GM21360 (cell line): ENCODE data around the gene DSC3.
A peak's percentile ranks its signal among the peaks of the same experiment; 100 is the strongest.

Experiments used
- ATAC-seq: cut with Tn5 transposase; IDR thresholded peaks from one replicate; pipeline ENCODE4 v1.9.1; 2021; ENCODE audit warnings: mild to moderate bottlenecking, moderate library complexity; ENCODE audit not compliant: unreplicated experiment

Gene DSC3

DNA sequence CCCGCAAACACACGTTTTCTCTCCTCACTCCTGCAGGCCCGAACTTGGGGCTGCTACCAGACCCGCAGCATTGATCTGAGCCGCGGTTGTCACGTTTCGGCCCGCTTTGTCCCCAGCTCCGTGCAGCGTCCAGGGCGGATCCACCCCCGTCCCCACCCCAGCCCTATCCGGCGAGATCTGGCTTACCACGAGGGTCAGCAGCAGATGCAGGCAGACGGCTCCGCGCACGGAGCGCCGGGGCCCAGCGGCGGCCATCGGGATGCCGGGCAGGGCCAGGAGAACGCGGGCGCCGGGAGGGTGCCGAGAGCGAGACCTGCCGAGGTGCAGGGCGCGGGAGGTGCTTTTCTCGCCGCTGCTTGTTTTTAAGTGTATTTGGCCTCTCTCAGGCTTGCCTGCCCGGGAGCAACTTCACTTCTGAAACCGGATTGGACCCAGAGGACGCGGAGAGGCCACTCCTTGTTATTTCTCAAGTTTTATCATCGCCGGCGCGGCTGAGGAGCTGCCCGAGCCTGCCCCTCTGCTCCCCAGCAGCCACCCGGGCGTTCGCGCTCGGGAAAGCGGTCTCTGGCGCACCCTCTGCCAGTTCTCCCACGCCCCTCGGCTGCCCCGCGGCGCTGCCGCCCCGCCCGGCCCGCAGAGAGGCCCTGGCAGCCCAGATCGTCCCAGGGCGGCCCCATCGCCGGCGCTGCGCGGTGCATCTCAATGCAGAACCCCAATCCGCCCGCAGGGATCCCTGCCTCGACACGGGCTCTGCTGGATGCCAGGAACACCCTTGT lies at the start of gene DSC3:
DSC3 (minus strand) TSS at position 337 of the 776 bp plus-strand sequence; CDS start at position 255, 82 bp downstream.
- ATAC-seq, result no peak

DNA sequence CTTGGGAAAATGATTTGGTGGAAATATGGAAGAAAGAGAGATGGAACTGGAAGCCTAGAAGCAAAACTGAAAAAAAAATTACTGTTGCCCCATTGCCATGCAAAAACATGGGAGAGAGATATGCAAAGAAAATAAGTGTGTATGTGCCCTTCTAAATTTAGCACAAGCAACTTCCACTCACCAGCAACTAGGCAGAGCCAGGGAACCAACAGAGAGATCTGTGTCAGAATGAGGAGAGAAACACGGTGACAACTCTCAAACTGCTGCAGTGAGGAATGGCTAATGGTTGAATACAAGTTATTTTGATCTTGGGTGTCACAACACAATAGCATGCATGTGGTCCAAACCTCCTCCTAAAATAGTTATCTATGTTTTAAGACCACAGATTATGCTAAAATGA lies 48.8 kb upstream of the DSC3 start:
- ATAC-seq, result no peak

DNA sequence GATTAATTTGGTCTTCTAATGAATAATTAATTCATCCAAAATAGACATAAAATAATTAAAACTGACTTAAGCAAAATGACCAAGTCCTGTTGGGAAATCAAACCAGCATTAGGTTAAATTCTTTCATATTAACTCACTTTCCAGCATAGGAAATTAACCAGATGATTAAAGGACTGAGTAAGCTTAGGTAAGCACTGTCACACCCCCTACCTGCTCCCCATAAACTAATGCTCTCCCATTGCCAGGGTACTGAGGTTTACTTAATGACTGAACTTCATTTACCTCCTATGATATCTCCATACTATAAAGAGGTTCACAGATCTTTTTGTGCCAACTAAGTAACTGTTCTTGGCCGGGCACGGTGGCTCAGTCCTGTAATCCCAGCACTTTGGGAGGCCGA lies 46.0 kb upstream of the DSC3 start:
- ATAC-seq, result no peak

DNA sequence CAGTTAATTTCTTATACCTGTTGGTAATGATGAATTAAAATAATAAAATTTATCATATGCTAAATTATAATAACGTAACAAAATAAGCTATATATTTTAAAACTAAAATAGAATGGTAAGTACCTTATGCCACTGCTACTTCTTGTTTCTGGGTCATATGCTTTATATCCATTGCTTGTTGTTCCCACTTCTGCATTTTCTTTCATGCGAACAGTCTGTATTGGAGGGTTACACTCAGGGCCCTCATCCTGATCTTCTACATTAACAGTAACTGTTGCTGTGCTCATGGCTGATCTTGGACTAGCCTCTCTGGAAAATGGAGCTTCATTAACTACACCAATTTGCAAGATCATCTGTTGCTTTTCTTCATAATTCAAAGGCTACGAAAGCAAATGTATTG lies 37.4 kb upstream of the DSC3 start:
- ATAC-seq, result no peak

DNA sequence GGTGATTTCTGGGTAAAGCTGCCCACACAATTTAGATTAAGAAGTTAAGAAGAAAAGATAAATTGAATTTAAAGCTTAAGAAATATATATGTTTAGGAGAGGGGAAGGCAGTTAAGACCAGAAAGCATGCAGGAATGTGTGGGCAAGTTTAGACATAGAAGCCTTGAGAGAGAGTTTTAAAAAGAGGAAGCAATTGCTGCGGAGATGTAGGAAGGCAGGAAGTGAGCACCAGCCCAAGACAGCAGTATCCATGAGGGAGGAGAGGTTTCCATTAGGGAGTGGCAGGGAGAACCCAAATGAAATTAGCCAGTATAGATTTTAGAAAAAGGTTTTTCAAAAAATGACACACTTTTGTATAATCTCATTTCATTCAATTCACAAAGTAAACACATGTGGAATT lies 35.3 kb upstream of the DSC3 start:
- ATAC-seq, result no peak

DNA sequence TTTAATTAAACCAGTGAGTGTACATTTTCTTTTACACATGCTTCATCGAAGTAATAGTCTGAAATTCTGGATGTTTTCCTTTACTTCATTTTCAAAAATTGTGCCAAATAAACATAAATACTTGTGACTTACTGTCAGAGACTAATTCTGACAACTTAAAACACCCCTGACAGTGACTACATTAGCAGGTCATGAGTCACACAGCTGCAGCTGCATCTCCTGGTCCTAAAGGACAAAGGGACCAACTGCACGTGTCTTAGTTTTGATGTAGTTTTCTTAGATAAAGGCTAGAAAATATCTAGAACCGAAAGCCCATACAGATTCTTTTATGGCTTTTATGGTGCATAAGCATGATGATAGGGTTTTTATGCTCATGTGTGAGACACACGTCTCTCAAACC lies 29.6 kb upstream of the DSC3 start:
- no peak for ATAC-seq

DNA sequence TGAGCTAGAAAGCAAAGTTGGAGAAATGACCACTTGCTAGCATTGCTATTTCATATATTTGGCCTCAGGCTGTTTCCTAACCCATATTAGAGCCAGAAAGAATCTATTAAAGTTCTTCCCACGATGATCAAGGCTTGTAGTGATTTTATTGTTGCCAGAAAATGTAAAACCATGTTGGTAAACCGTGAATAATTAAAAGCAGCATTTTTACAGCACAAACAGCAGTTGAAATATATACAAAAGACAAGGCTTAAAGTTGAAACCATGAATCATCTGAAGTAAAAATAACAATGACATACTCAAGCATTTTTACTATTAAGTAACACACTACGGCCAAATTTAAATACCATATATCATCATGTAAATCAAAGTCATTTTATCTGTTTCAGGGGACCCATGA lies 27.7 kb upstream of the DSC3 start:
- ATAC-seq, result no peak

DNA sequence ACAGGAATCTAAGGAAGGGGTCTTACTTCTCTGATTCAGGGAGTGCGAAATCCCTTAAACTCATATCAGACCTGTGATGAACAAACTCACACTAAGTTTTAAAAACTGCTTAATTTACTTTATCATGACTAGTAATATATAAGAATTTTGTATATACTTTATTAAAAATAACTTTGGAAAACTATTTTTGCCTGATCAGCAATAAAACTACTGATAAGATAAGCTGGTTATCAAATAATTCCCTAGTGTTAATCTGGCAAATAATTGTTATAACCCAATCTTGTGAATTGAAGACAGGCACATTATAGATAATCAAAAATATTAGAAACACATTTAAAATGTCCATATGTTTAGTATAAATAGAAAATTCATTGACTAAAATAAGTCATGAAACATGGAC lies 23.7 kb upstream of the DSC3 start:
- no peak for ATAC-seq

DNA sequence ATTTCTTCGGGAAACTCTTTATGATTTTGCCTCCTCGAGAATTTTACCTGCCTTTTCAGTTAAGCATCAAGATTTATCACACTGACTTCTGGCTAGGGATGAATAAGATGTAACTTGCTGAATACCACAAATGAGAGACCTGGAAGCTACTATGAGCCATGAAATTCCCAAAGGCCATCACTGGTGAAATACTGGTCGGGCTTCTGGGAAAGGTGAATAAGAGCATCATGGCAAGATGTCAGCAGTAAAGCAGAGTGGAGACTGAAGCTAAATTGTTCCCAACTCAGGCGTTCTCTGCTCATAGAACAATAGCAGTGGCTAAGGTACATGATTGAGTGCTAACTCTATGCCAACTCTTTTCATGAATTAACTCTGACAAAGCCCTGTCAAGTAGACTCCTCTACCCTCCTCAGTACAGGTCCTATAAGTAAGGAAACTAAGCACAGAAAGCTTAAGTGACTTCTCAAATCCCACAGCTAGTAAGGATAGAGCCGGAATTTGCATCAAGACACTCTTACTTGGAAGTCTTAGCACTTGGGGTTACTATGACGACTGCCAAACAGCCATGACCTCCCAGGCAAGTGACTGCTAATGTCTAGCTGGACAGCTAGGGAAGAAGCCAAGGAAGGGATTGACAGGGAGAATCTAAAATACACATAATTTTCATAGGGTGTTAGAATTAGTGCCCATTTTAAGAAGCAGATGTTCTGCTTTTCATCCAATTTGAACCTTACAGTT lies 22.7 kb upstream of the DSC3 start:
- no peak for ATAC-seq

DNA sequence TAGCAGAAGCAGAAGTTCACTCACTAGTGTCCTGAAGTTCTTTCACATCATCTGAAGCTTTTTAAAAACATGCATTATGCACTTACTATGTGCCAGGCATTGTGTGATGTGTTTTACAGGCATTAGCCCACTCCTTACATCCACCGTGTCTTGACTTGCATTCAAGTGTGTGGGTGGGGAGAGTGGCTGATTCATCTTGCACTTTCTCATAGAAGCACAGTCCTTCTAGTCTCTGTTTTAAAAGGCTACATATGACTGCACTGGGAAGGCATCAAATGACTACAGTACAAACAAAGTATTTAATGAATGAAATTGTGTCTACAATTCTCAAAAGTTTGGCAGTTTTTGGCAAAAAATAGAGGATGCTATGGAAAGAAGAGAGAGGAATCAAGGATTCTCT lies 21.6 kb upstream of the DSC3 start:
- ATAC-seq, result peak; percentile 79

DNA sequence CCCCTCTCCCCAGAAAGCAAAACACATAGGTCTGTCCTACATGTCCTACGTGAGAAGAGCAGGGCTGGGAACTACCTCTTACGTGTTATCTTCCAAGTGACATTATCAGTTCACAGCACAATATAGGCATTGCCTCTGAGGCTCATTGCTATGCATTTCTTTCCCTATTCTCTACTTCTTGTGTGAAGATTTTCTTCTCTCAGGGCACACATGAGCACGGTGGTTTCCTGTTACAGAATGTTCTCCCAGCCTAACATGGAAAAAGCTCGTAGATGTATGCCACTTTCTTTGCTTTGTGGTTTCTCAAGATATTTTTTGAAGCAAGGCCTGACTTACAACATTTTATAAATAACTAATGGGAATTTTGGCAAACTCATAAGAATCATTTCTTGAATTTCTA lies 19.4 kb upstream of the DSC3 start:
- ATAC-seq, result peak; percentile 47

DNA sequence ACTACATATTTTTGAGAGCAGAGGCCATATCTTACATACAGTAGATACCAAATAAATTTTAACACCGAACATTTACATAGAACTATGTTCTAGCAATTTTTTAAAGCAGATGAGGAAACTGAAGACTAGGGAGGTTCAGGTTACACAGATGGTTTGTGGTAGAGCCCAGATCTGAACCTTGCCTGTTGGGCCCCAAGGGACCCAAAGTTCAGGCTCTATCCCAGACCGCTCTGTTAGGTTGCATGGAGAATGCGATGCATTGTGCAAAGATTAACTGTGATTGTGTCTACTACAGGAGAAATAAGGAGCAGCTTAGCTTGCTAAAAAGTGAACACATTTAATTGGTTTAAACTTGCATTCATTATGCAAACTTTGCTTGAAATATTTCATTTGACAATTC lies 16.4 kb upstream of the DSC3 start:
- no peak for ATAC-seq

DNA sequence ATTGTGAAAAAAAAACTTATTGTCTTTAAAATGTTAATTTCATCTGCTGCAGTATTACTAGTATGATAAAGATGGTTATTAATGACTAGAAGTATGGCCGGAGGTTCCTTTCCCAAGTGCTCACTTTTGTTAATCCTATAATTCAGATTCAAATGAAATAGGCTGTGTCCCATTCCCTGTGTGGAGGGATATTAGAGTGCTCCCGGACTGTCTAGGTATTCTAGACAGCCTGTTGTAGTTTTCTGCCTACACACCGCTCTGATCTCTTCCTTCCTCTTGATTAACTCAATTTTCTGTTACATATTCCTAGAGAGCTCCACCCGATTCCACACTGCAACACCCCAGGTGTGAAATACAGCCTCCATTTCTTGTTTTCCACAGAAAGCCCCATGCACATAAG lies 15.4 kb upstream of the DSC3 start:
- no peak for ATAC-seq

DNA sequence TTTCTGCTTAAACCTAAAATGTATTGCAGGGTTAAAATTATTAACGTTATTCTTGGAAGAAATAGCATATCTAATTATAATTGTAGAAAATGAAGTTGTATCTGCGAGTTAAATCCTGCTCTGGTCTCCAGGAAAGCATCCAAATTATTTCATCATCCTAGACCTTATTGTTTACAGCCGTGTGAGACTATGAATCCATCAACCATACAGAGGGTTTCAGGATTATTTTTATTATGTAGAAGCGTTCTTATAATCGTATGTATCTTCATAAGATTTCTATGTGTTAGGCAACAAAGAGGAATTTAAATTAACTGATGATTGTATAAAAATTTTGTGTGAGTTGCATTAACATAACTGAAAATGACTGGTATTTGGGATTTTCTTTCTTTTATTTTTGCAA lies 14.5 kb upstream of the DSC3 start:
- ATAC-seq, result no peak

DNA sequence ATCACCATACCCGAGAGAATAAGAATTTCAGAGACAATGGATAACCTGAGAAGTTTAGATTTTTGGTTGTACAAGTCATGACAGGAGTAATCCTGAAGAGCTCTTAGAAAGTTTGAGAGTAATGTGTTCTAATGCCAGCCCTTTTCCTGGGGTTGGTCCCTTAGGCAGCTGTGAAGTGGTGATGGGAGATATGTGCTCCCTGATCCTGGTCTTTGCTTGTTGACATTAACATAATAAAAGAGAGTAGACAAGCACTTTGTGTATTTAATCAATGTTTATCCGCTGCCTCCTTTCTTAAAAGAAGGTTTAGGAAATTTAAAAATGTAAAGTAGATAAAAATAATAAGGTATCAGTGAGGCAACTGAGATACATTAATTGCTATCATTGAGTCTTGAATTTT lies 13.8 kb upstream of the DSC3 start:
- no peak for ATAC-seq

DNA sequence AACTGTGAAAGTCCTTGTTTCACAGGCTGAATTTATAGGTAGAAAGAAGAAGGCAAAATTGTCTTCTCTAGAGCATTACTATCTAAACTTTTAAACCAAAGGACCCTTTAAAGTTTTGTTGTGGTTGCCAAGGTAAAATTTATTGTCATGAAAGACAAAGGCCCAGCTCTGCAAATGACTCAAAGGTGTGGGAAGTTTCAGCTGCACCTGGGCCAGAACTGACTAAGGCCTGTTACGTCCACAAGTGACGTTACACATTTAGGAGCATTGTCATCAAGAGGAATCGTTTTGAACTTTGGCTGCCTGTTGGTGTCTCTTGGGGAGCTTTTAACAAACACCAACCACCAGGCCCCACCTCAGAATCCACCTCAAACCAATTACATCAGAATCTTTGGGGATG lies 8.1 kb upstream of the DSC3 start:
- ATAC-seq, result no peak

DNA sequence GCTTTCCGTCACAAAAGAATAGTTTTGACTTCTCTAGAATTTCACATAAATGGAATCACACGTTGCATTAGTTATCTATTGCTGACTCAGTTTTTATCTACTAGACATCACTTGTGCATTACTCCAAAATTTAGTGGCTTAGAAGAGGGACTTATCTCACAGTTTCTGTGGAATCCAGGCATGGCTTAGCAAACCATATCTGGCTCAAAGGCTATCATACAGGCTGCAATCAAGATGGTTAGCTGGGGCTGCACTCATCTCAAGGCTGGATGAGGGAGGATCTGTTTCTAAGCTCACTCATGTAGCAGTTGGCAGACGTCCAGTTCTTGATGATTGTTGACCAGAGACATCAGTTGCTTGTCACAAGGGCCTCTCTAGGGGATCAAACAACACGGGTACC lies 6.6 kb upstream of the DSC3 start:
- ATAC-seq, result no peak

DNA sequence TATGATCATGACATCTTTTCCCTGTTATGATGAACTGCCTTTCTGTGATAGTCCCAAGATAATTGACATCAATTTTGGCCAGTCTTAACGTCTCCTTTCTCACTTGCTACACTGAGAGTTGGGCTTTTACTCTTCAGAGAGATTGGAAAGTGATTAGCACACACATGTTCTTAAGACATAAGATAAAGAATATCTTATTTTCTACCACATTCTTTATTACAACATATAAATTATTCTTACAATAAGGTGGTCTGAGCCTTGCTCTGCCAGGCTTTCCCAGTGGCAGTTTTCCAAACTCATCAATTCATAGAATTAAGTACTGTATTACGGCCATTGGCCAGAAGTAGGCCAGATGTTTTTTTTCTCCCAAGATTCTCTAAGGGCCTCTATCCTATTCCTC lies 5.7 kb upstream of the DSC3 start:
- no peak for ATAC-seq

DNA sequence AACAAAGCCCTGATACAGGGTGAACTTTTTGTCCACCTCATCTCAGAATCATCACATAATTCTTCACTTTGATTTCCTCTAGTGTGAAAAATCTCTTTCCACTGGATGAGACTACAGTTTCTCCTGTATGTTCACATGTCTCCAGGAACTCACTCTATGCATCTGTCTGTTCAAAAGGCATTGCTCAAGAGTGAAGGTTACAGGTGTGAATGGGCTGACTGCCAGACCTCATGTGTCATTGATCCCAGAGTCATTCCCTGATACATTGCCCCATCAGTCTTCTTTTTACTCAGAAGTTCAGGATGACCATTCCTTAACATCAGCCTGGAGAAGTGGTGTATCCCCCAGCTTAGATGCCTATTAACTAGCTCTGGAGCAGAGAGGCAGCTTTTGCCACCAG lies 4.4 kb upstream of the DSC3 start:
- ATAC-seq, result no peak

DNA sequence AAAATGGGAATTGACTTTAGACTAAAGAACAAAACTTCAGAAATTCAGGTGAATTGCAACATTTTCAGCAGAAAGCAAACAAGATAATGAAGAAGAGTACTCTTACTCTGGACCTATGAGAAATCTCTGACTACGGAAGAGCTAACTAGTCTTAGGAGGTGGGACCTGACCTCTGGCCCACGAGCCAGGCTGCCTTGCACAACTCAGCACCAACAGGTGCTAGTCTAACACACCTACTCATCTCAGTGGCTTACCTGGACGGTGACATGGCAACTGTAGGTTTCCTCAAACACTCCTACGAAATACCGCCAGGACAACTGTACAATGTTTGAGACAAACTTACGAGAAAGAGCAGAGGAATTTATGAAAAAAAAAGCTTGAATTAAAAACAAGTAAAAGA lies 3.1 kb upstream of the DSC3 start:
- no peak for ATAC-seq

DNA sequence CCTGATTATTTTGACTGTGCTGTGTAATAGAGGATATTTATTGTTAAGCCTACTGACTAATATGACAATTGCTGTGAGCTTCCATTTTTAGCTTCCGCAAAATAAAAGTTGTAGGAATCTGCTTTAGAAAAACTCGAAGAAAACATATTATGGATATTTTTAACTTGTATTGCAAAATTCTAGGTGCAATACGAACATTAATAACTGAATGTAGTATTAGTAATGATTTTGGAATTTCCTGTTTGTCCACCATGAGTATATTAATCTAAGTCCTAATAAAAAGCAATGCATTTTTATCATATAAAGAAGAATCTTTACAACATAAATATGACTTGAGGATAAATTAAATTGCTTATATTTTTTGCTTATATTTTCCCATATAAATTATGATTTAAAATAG lies 2.4 kb upstream of the DSC3 start:
- no peak for ATAC-seq

DNA sequence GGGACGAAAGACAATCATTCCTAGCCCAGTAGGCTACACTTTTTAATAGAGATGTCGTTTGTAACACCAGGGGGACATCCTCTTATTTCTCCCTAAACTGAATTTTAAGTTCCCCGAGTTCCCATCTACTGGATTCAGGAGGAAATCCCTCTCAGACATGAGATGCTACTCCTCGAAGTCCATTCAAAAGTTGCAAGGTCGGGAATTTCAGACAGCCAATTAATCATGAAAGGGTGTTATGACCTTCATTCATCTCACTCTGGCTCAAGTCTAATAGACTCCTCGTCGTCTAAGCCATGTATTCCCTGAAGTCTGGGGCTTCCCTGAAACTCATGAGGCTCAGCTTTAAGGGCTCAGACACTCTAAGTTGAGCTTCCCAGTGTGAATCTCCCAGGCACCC lies 1.2 kb upstream of the DSC3 start:
- no peak for ATAC-seq

DNA sequence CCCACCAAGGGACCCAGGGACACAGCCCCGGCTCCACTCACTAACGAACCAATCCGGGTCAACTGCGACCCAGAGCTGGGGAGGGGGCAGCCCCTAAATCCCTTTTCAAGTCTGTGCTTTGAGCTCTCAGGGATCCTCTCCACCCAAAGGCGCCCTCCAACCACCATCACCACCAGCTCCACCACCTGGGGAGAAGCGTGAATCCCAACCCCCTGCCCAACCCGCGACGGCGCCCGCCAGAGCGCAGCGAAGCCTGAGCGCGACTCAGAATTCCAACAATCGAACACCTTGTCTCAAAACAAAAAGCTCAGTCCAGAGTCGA lies 497 bp downstream of the DSC3 start:
- ATAC-seq, result no peak
